BE2C (cell line): ENCODE results near the gene MAPKAP1.
A peak's percentile ranks its signal among the peaks of the same experiment; 100 is the strongest.

Experiments
- DNase-seq: peaks from one replicate; pipeline ENCODE4 v3.0.0-alpha.2; 2020
- H3K27me3 ChIP-seq: fragments of 250-450 bp; sonication (Bioruptor Pico); 2 replicates; pipeline ENCODE4 v1.5.1; 2020; ENCODE audit warnings: mild to moderate bottlenecking
- H3K36me3 ChIP-seq: fragments of 250-450 bp; sonication (Bioruptor Pico); 2 replicates; pipeline ENCODE4 v1.5.1; 2020; ENCODE audit warnings: mild to moderate bottlenecking
- H3K4me1 ChIP-seq: fragments of 250-450 bp; sonication (Bioruptor Pico); 2 replicates; pipeline ENCODE4 v1.5.1; 2020
- H3K4me3 ChIP-seq: 2 replicates; pipeline ENCODE4 v1.5.1; 2011; ENCODE audit warnings: low read depth, low read length
- H3K9me3 ChIP-seq: fragments of 250-450 bp; sonication (Bioruptor Pico); 2 replicates; pipeline ENCODE4 v1.5.1; 2020
- TF ChIP-seq, protein P1 (sequence below): IDR thresholded peaks from 2 replicates; pipeline ENCODE4 v1.5.1; 2012; ENCODE audit warnings: mild to moderate bottlenecking, low read depth, low read length

MAPKAP1 gene

DNA sequence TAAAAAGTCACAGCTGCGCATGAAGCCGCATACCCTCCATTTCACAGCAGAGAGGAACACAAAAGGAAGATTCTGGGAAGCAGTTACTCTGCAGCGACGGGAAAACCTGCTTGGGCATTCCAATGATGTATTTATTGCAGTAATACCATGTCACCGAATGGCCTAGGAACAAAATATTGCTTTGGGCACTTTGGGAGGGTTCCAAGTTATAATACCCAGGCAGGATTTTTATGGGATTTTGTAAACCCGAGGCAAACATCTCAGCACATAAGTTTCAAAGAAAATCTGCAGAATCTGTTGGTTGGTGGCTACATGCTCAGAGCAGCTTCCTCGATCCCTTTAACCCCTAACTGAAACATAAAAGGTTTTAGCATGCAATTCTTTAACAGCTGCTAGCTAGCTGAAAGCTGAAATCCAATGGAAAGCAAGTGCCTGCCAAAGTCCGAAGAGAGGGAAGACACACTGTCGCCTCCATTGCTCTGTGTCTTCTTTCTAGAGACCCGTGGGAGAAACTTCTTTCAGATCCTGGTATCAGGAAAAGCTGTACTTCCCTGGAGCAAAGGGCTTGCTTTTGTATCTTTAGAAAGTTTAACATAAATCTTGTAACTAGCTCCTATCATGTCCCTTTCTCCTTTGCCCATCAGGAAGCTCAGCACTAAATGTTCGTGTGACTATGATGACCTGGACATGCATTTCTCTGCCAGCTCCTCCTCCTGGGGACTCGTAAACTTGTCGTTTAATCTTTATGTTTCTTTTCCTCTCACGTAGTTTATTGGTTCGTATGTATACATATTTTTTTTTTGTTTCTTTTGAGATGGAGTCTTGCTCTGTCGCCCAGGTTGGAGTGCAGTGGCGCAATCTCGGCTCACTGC, 195.0 kb downstream of the MAPKAP1 start:
- H3K4me3 ChIP-seq, result no peak overlapping the region
- peaks cover 5% of the 10 kb centered on the region; the same call in 1 of the 2 replicates for H3K4me1 ChIP-seq
- H3K36me3 ChIP-seq, result no peaks in the 10 kb centered on the region
- TF ChIP-seq, protein P1, sequence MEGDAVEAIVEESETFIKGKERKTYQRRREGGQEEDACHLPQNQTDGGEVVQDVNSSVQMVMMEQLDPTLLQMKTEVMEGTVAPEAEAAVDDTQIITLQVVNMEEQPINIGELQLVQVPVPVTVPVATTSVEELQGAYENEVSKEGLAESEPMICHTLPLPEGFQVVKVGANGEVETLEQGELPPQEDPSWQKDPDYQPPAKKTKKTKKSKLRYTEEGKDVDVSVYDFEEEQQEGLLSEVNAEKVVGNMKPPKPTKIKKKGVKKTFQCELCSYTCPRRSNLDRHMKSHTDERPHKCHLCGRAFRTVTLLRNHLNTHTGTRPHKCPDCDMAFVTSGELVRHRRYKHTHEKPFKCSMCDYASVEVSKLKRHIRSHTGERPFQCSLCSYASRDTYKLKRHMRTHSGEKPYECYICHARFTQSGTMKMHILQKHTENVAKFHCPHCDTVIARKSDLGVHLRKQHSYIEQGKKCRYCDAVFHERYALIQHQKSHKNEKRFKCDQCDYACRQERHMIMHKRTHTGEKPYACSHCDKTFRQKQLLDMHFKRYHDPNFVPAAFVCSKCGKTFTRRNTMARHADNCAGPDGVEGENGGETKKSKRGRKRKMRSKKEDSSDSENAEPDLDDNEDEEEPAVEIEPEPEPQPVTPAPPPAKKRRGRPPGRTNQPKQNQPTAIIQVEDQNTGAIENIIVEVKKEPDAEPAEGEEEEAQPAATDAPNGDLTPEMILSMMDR, result no peak
- no peaks in the 10 kb centered on the region; the same call in 1 of the 2 replicates for H3K27me3 ChIP-seq
- DNase-seq, result no peak
- H3K9me3 ChIP-seq, result no peaks in the 10 kb centered on the region

DNA sequence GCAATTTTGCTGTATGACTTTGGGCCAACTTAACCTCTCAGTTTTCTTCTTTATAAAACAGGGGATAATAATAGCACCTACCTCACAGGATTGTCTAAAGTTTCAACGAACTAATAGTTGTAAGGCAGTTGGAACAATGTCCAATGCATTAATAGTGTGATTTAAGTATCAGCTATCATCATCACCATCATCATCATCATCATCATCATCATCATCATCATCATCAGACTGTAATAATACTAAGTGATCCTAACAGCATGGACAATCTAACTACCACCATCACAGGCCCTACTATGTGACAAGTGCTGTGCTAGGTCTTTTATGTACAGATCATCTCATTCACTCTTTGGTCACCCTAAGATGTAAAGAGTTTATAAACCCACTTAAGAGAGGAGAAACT, 196.0 kb downstream of the MAPKAP1 start:
- Histone ChIP-seq H3K27me3 (no peaks in the 10 kb centered on the region; the same call in 1 of the 2 replicates), H3K4me1 (peaks cover 5% of the 10 kb centered on the region; the same call in 1 of the 2 replicates), H3K36me3 (no peaks in the 10 kb centered on the region), H3K9me3 (no peaks in the 10 kb centered on the region), H3K4me3 (no peak overlapping the region)
- DNase-seq, result no peak
- TF ChIP-seq, protein P1, result no peak

DNA sequence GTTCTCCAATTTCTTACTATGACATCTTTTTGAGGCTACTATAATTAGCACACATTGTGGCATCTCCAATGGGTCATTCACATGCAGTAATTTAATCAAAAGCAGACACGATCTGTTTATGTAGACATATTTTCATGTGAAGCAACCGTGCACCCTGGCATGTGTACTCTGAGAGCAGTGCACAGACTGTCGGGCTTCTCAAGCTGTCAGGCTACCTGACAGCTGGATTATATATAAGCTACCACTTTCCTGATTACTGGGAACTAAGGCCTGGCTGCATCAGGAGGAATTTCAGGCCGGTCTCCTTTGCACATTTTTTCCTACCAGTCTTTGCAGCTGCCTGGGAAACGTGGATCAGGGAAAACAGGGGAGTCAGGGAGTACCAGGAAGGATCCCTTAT, 197.5 kb downstream of the MAPKAP1 start:
- Histone ChIP-seq H3K27me3 (no peaks in the 10 kb centered on the region; the same call in 1 of the 2 replicates), H3K36me3 (no peaks in the 10 kb centered on the region), H3K9me3 (no peaks in the 10 kb centered on the region), H3K4me1 (peaks cover 5% of the 10 kb centered on the region; the same call in 1 of the 2 replicates), H3K4me3 (no peak overlapping the region)
- TF ChIP-seq, protein P1, result no peak
- DNase-seq, result peak; percentile 44

DNA sequence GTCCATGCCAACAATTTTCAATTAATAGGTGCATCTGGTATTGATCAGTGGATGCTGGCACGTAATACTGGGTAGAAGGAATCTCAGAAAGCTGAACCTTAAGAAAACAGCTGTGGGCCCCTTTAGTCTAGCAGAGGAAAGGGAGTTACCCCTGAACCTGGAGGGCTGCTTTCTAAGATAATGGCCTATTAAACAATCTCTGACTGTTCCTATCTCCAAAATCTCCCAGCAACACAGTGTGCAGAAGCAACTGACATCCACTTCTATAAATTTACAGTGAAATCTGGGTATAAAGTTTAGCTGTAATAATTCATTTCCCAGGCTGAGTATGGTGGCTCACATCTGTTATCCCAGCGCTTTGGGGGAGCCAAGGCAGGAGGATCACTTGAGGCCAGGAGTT, 198.8 kb downstream of the MAPKAP1 start:
- Histone ChIP-seq H3K27me3 (no peaks in the 10 kb centered on the region; the same call in 1 of the 2 replicates), H3K4me3 (no peak overlapping the region), H3K9me3 (no peaks in the 10 kb centered on the region), H3K4me1 (peaks cover 5% of the 10 kb centered on the region; the same call in 1 of the 2 replicates), H3K36me3 (no peaks in the 10 kb centered on the region)
- TF ChIP-seq, protein P1, result no peak
- no peak for DNase-seq

DNA sequence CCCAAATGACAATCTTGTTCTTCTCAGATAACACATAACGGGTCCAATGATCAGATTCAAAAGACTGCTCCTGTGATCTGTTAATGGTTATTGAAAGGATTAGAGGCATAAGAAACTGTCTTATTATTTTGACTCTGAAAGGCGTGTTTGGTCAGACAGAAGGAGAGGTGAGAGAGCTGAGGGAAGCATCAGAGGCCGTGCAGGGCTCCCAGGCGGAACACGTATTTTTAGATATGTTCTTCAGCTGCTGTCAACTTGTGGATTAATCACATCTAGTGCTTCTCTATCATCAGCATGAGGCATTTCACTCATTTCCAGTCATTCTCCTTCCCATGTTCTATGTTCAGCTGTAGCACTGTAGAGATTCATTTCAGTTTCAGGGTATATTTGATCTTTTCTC, 199.8 kb downstream of the MAPKAP1 start:
- no peaks in the 10 kb centered on the region for H3K36me3 ChIP-seq
- TF ChIP-seq, protein P1, result no peak
- H3K4me3 ChIP-seq, result no peak overlapping the region
- H3K27me3 ChIP-seq, result no peaks in the 10 kb centered on the region; the same call in 1 of the 2 replicates
- no peak for DNase-seq
- no peaks in the 10 kb centered on the region for H3K9me3 ChIP-seq
- H3K4me1 ChIP-seq, result peaks cover 5% of the 10 kb centered on the region; the same call in 1 of the 2 replicates

DNA sequence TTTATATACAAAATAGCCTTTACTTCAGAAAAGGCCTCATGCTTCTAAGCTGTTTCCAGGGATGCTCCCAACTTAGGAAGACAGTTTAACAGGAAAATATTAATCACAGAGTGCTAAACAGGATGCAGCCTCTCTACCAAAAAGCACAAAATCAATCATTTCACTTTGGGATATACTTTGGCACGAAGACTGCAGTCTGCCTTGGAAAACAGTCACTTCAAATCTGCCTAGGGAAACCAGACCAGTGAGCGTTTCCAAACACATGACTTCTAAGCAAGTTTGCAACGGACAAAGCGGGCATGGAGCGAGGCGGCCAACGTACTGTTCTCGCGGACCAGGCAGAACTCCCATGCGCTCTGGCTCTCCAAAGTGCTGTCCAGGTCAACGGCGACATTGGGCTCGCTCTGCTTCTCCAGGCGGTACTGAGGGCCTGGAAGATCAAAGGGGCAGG, 201.0 kb downstream of the MAPKAP1 start:
- H3K27me3 ChIP-seq, result no peaks in the 10 kb centered on the region; the same call in 1 of the 2 replicates
- H3K36me3 ChIP-seq, result no peaks in the 10 kb centered on the region
- TF ChIP-seq, protein P1, result no peak
- H3K9me3 ChIP-seq, result no peaks in the 10 kb centered on the region
- H3K4me1 ChIP-seq, result peaks cover 5% of the 10 kb centered on the region; the same call in 1 of the 2 replicates
- no peak overlapping the region for H3K4me3 ChIP-seq
- no peak for DNase-seq
